ENCODE measurements around the gene GPR55.

The GPR55 gene

DNA sequence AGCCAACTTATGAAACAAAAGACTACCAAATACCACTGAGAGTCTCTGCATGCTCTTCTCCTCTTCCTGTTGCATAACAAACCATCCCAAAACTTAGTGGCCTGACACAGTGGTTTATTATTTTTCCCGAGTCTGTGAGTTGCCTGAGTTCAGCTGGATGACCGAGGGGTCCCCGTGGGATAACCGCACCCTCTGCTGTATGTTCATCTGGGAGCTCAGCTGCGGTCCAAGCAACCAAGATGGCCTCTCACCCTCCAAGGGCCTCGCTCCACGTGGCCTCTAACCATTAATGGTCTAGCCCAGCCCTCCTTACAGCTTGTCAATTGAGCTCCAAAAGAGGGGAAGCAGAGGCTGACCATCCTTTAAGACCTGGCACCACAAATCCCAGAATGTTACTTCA is 43.2 kb downstream of the GPR55 start:
- ChIA-PET POLR2A (no interaction called here), CTCF (interaction anchor here (0.8 to 1.5 kb wide), 4 partner anchors 9 to 103 kb away, joined by 3 read pairs; no protein-coding TSS in a partner anchor)
- TF ChIP-seq, protein P1, sequence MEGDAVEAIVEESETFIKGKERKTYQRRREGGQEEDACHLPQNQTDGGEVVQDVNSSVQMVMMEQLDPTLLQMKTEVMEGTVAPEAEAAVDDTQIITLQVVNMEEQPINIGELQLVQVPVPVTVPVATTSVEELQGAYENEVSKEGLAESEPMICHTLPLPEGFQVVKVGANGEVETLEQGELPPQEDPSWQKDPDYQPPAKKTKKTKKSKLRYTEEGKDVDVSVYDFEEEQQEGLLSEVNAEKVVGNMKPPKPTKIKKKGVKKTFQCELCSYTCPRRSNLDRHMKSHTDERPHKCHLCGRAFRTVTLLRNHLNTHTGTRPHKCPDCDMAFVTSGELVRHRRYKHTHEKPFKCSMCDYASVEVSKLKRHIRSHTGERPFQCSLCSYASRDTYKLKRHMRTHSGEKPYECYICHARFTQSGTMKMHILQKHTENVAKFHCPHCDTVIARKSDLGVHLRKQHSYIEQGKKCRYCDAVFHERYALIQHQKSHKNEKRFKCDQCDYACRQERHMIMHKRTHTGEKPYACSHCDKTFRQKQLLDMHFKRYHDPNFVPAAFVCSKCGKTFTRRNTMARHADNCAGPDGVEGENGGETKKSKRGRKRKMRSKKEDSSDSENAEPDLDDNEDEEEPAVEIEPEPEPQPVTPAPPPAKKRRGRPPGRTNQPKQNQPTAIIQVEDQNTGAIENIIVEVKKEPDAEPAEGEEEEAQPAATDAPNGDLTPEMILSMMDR (IDR thresholded peaks at IDR 0.05; ENCODE audit: control extremely low read depth, extremely low read depth, low read depth, missing control alignments) = no peak
- DNase-seq (ENCODE audit: extremely low spot score) = no peak

GRCh38 chr2:230879891-230880290 is 45.2 kb downstream of the GPR55 start:
- TF ChIP-seq, protein P1 (IDR thresholded peaks at IDR 0.05; ENCODE audit: control extremely low read depth, extremely low read depth, low read depth, missing control alignments) = no peak
- no peak for DNase-seq (ENCODE audit: extremely low spot score)
- ChIA-PET CTCF (interaction anchor here (0.9 to 1.6 kb wide), 3 partner anchors 29 to 55 kb away, joined by 3 to 5 read pairs (median 4); no protein-coding TSS in a partner anchor), POLR2A (no interaction called here)

DNA sequence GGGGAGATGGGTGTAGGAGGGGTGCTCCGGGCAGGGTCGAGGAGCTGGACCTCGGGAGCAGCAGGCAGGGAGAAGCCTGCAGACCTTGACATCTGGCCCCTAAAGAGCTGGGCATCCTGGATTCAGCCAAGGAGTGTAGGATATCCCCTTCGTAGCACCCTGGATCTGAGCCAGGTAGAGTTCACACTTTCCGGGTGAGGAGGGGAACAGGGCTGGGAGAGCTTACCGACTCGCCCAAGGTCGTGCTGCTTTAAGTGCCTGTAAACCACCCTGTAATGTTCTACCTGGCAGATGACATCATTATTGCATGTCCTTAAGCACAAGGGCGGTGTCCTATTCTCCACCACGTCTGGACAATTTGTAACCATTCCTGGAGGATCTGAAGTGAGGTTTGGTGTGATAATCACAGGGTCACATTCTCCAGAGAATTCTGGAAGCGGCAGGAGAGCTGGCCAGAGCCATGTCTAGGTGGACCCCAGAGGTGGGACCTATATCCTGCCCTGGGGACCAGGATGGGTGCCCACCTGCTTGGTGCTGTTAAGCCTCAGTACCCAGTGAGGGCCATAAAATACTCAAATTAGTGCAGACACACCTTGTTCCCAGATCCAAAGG is 45.7 kb downstream of the GPR55 start:
- TF ChIP-seq, protein P1 (IDR thresholded peaks at IDR 0.05; ENCODE audit: control extremely low read depth, extremely low read depth, low read depth, missing control alignments) = no peak
- DNase-seq (ENCODE audit: extremely low spot score) = no peak
- POLR2A ChIA-PET = no interaction called here
- CTCF ChIA-PET = interaction anchor here (0.9 to 1.6 kb wide), 6 partner anchors 17 to 46 kb away, joined by 3 to 6 read pairs (median 4); no protein-coding TSS in a partner anchor

DNA sequence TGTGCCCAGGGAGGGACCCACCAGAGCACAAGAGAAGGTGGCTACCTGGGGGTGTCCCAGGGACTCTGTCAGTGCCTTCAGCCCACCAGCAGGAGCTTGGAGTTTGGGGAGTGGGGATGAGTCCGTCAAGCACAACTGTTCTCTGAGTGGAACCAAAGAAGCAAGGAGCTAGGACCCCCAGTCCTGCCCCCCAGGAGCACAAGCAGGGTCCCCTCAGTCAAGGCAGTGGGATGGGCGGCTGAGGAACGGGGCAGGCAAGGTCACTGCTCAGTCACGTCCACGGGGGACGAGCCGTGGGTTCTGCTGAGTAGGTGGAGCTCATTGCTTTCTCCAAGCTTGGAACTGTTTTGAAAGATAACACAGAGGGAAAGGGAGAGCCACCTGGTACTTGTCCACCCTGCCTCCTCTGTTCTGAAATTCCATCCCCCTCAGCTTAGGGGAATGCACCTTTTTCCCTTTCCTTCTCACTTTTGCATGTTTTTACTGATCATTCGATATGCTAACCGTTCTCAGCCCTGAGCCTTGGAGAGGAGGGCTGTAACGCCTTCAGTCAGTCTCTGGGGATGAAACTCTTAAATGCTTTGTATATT is 46.3 kb downstream of the GPR55 start:
- TF ChIP-seq, protein P1 (IDR thresholded peaks at IDR 0.05; ENCODE audit: control extremely low read depth, extremely low read depth, low read depth, missing control alignments) = no peak

DNA sequence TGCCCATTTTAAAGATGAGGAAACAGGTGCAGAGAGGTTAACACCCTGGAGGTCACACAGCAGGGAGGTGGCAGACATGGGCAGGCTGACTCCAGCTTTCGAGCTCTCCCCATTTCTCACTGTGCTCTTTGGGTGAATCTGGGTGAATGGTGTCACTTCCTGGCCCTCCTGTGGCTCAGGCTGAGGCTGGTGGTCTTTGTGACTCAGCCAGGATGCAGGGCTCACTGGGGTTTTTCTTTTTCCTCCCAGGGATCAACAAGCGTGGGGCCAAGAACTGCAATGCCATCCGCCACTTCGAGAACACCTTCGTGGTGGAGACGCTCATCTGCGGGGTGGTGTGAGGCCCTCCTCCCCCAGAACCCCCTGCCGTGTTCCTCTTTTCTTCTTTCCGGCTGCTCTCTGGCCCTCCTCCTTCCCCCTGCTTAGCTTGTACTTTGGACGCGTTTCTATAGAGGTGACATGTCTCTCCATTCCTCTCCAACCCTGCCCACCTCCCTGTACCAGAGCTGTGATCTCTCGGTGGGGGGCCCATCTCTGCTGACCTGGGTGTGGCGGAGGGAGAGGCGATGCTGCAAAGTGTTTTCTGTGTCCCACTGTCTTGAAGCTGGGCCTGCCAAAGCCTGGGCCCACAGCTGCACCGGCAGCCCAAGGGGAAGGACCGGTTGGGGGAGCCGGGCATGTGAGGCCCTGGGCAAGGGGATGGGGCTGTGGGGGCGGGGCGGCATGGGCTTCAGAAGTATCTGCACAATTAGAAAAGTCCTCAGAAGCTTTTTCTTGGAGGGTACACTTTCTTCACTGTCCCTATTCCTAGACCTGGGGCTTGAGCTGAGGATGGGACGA is 47.1 kb downstream of the GPR55 start:
- ChIA-PET CTCF (interaction anchor here (1.0 to 2.3 kb wide), 9 partner anchors 13 to 175 kb away, joined by 3 to 5 read pairs (median 4); partner anchors contain the start of gene ITM2C), POLR2A (no interaction called here)
- DNase-seq (ENCODE audit: extremely low spot score) = no peak
- TF ChIP-seq, protein P1 (IDR thresholded peaks at IDR 0.05; ENCODE audit: control extremely low read depth, extremely low read depth, low read depth, missing control alignments) = no peak

More for the DNA sequence above, 46.3 kb downstream of the GPR55 start:
- ChIA-PET CTCF (interaction anchor here (0.9 to 1.6 kb wide), 9 partner anchors 14 to 175 kb away, joined by 3 to 6 read pairs (median 4); partner anchors contain the start of gene ITM2C), POLR2A (no interaction called here)
- no peak for DNase-seq (ENCODE audit: extremely low spot score)

- POLR2A ChIA-PET = no interaction called here
- TF ChIP-seq, protein P1 (IDR thresholded peaks at IDR 0.05; ENCODE audit: control extremely low read depth, extremely low read depth, low read depth, missing control alignments) = no peak
- CTCF ChIA-PET = interaction anchor here (1.0 to 2.5 kb wide), 6 partner anchors 11 to 176 kb away, joined by 3 to 9 read pairs (median 4); no protein-coding TSS in a partner anchor
- DNase-seq (ENCODE audit: extremely low spot score) = no peak
Measured at GRCh38 chr2:230877116-230877758, 47.8 kb downstream of the GPR55 start.
